Measurements from ENCODE around the gene CCNK. TPM values are rescaled to one million over a fixed set of nuclear protein-coding genes. Genes with fewer than 3 reads are reported as not detected.
A peak's percentile ranks its signal among the peaks of the same experiment; 100 is the strongest.

CCNK gene
- total and polyA plus RNA-seq, 2 experiments from 2014 or later = 20.9 TPM

- Histone ChIP-seq H3K27me3 (replicated peaks; ENCODE audit: insufficient read depth) (no peaks in the 10 kb centered on the region), H3K27ac (peak within 1 kb of the TSS; percentile 96), H3K9me2 (ENCODE audit: insufficient read depth) (no peaks in the 10 kb centered on the region), H3K9ac (peak within 1 kb of the TSS; percentile 99), H2AFZ (peak within 1 kb of the TSS; percentile 66), H4K20me1 (ENCODE audit: insufficient read depth) (peaks cover 26% of the 10 kb centered on the region), H3K36me3 (ENCODE audit: low read depth) (no peaks in the 10 kb centered on the region), H3K4me3 (peak within 1 kb of the TSS; percentile 94), H3K79me2 (ENCODE audit: insufficient read depth) (peaks cover 86% of the 10 kb centered on the region), H3F3A (ENCODE audit: insufficient read depth) (peaks cover 15% of the 10 kb centered on the region; the same call in 1 of the 2 replicates), H3K9me3 (ENCODE audit: low read depth) (no peaks in the 10 kb centered on the region), H3K4me1 (ENCODE audit: insufficient read depth) (peaks cover 41% of the 10 kb centered on the region), H3K4me2 (ENCODE audit: unreplicated experiment) (peak within 1 kb of the TSS; percentile 96)
- TF ChIP-seq EZH2phosphoT487 (IDR thresholded peaks at IDR 0.05; ENCODE audit: insufficient read depth, low read depth) (no peak), EZH2 (IDR thresholded peaks at IDR 0.05; ENCODE audit: insufficient read depth, poor library complexity, severe bottlenecking) (no peak)
- WGBS, 2 experiments (ENCODE audit: low coverage in 1 of 2, low lambda C conversion rate in 2 of 2, missing lambda C conversion rate in 2 of 2) = 1% methylated on average over 33 to 75 of the region's 122 CpGs
- DNase-seq = peak; percentile 89
- in situ Hi-C loops (cut with MboI) = no loop called here
These were observed 1.0 kb upstream of the CCNK start, which contains the start of gene SETD3 for GRCh38 chr14:99479906-99480869. SETD3 (minus strand) TSS chr14:99480859; CDS start chr14:99465805, 15,054 bp downstream.

GRCh38 chr14:99481745-99482099, 513 bp downstream of the CCNK start:
- no peaks in the 10 kb centered on the region for H3K9me2 ChIP-seq (ENCODE audit: insufficient read depth)
- 1% methylated on average over 17 of the region's 17 CpGs for WGBS, 2 experiments (ENCODE audit: low coverage in 1 of 2, low lambda C conversion rate in 2 of 2, missing lambda C conversion rate in 2 of 2)
- no peak for TF ChIP-seq EZH2phosphoT487 (IDR thresholded peaks at IDR 0.05; ENCODE audit: insufficient read depth, low read depth)
- peak overlapping the region; percentile 94 for H3K4me3 ChIP-seq
- H3K79me2 ChIP-seq (ENCODE audit: insufficient read depth) = peaks cover 86% of the 10 kb centered on the region
- H3K27me3 ChIP-seq (replicated peaks; ENCODE audit: insufficient read depth) = no peaks in the 10 kb centered on the region
- DNase-seq = peak; percentile 81
- peak overlapping the region; percentile 51 for H2AFZ ChIP-seq
- in situ Hi-C loops (cut with MboI) = no loop called here
- peak overlapping the region; percentile 96 for H3K27ac ChIP-seq
- H3K4me2 ChIP-seq (ENCODE audit: unreplicated experiment) = peak overlapping the region; percentile 86
- no peaks in the 10 kb centered on the region for H3K9me3 ChIP-seq (ENCODE audit: low read depth)
- H3K36me3 ChIP-seq (ENCODE audit: low read depth) = no peaks in the 10 kb centered on the region
- peak overlapping the region; percentile 99 for H3K9ac ChIP-seq
- peaks cover 38% of the 10 kb centered on the region for H3K4me1 ChIP-seq (ENCODE audit: insufficient read depth)
- peaks cover 15% of the 10 kb centered on the region; the same call in 1 of the 2 replicates for H3F3A ChIP-seq (ENCODE audit: insufficient read depth)
- peaks cover 34% of the 10 kb centered on the region for H4K20me1 ChIP-seq (ENCODE audit: insufficient read depth)

- no peaks in the 10 kb centered on the region for H3K9me2 ChIP-seq (ENCODE audit: insufficient read depth)
- WGBS, 2 experiments (ENCODE audit: low coverage in 1 of 2, low lambda C conversion rate in 2 of 2, missing lambda C conversion rate in 2 of 2) = 48 to 55% methylated on average over 2 of the region's 2 CpGs
- H3K4me2 ChIP-seq (ENCODE audit: unreplicated experiment) = no peak overlapping the region
- peaks cover 19% of the 10 kb centered on the region for H3K4me1 ChIP-seq (ENCODE audit: insufficient read depth)
- H3K79me2 ChIP-seq (ENCODE audit: insufficient read depth) = peaks cover 86% of the 10 kb centered on the region
- peak; percentile 26 for DNase-seq
- H3K9ac ChIP-seq = no peak overlapping the region
- H4K20me1 ChIP-seq (ENCODE audit: insufficient read depth) = peaks cover 53% of the 10 kb centered on the region
- H3K9me3 ChIP-seq (ENCODE audit: low read depth) = no peaks in the 10 kb centered on the region
- H3F3A ChIP-seq (ENCODE audit: insufficient read depth) = peaks cover 7% of the 10 kb centered on the region; the same call in 1 of the 2 replicates
- no peak for TF ChIP-seq EZH2 (IDR thresholded peaks at IDR 0.05; ENCODE audit: insufficient read depth, poor library complexity, severe bottlenecking)
- H3K27ac ChIP-seq = no peak overlapping the region
- no peaks in the 10 kb centered on the region for H3K27me3 ChIP-seq (replicated peaks; ENCODE audit: insufficient read depth)
- no peak overlapping the region for H2AFZ ChIP-seq
- in situ Hi-C loops (cut with MboI) = no loop called here
- H3K36me3 ChIP-seq (ENCODE audit: low read depth) = no peaks in the 10 kb centered on the region
- H3K4me3 ChIP-seq = no peak overlapping the region
These were observed 2.9 kb downstream of the CCNK start for GRCh38 chr14:99484106-99484505.

- no peak overlapping the region for H2AFZ ChIP-seq
- WGBS, 2 experiments (ENCODE audit: low coverage in 1 of 2, low lambda C conversion rate in 2 of 2, missing lambda C conversion rate in 2 of 2) = 100% methylated on average over 2 of the region's 2 CpGs
- 0 out of 2 replicates have a peak, but pooled peaks cover 2% of the 10 kb centered on the region for H3F3A ChIP-seq (ENCODE audit: insufficient read depth)
- H3K79me2 ChIP-seq (ENCODE audit: insufficient read depth) = peaks cover 88% of the 10 kb centered on the region
- peaks cover 67% of the 10 kb centered on the region for H3K36me3 ChIP-seq (ENCODE audit: low read depth)
- H3K9me3 ChIP-seq (ENCODE audit: low read depth) = no peaks in the 10 kb centered on the region
- H3K9ac ChIP-seq = no peak overlapping the region
- DNase-seq = no peak
- no peak for TF ChIP-seq EZH2phosphoT487 (IDR thresholded peaks at IDR 0.05; ENCODE audit: insufficient read depth, low read depth)
- TF ChIP-seq EZH2 (IDR thresholded peaks at IDR 0.05; ENCODE audit: insufficient read depth, poor library complexity, severe bottlenecking) = no peak
- no peak overlapping the region for H3K4me2 ChIP-seq (ENCODE audit: unreplicated experiment)
- H3K9me2 ChIP-seq (ENCODE audit: insufficient read depth) = no peaks in the 10 kb centered on the region
- H3K27ac ChIP-seq = no peak overlapping the region
- in situ Hi-C loops (cut with MboI) = no loop called here
- H4K20me1 ChIP-seq (ENCODE audit: insufficient read depth) = peaks cover 8% of the 10 kb centered on the region; the same call in 1 of the 2 replicates
- no peak overlapping the region for H3K4me3 ChIP-seq
- H3K27me3 ChIP-seq (replicated peaks; ENCODE audit: insufficient read depth) = no peaks in the 10 kb centered on the region
- H3K4me1 ChIP-seq (ENCODE audit: insufficient read depth) = no peaks in the 10 kb centered on the region
These were observed 16.1 kb downstream of the CCNK start for GRCh38 chr14:99497341-99497740.
